Measurements from ENCODE around the gene GIGYF2. TPM values are rescaled to one million over a fixed set of nuclear protein-coding genes. Genes with fewer than 3 reads are reported as not detected.

Gene GIGYF2
- total and polyA plus RNA-seq, 2 of the 13 experiments (the other 11 are each of a cell fraction or from before 2014, with no cell fraction given), result 44.9 to 73.5 TPM

DNA sequence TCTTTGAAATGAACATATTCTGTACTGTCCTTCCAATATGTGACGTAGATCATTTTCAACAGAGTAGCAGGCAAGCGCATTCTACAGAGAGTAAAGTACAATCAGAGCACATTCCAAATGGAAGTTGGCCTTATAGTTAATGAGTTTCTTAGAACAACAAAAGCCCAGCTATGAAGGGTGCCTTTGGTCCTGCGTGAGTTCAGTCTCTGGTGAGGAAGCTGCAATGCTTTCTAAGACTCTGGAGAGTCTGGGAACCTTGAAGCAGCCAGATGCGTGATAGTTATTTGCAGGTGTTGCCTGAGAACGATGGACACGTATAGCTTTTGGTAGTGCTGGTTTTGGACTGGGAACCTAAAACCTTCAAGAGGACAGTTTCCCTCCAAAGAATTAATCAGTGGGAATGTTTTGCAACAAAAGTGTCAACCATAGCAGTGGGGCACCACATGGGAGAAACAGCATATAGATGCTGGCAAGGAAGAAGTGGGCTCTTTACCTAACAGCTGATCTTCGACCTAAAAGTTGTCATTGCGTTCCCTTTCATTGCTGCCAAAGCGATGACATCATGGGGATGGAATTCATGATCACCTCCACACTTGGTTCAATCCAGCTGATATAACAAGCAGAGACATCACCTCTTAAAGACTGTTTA, 163.6 kb downstream of the GIGYF2 start (continued):
- TF ChIP-seq, protein P1, sequence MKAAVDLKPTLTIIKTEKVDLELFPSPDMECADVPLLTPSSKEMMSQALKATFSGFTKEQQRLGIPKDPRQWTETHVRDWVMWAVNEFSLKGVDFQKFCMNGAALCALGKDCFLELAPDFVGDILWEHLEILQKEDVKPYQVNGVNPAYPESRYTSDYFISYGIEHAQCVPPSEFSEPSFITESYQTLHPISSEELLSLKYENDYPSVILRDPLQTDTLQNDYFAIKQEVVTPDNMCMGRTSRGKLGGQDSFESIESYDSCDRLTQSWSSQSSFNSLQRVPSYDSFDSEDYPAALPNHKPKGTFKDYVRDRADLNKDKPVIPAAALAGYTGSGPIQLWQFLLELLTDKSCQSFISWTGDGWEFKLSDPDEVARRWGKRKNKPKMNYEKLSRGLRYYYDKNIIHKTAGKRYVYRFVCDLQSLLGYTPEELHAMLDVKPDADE (CRISPR knock-in tag; IDR thresholded peaks at IDR 0.05), result no peak
- TF ChIP-seq POLR2AphosphoS2 (IDR thresholded peaks at IDR 0.05; ENCODE audit: low read depth, low read length) (no peak), NBN (conservative IDR thresholded peaks at IDR 0.05) (no peak), EED (CRISPR knock-in tag; IDR thresholded peaks at IDR 0.05) (no peak), DR1 (CRISPR knock-in tag; IDR thresholded peaks at IDR 0.05) (no peak), SMARCE1 (IDR thresholded peaks at IDR 0.05; ENCODE audit: borderline replicate concordance) (no peak), TCF7 (IDR thresholded peaks at IDR 0.05; ENCODE audit: low read depth) (no peak), HDAC1 (CRISPR knock-in tag; IDR thresholded peaks at IDR 0.05) (peak; percentile 57; the same call in 1 of the 2 replicates), GATA4 (IDR thresholded peaks at IDR 0.05; ENCODE audit: borderline replicate concordance, low read depth) (no peak), MTF2 (CRISPR knock-in tag; IDR thresholded peaks at IDR 0.05; ENCODE audit: borderline replicate concordance) (no peak), MED1 (CRISPR knock-in tag; IDR thresholded peaks at IDR 0.05) (peak; percentile 63)
- TF ChIP-seq, protein P2, sequence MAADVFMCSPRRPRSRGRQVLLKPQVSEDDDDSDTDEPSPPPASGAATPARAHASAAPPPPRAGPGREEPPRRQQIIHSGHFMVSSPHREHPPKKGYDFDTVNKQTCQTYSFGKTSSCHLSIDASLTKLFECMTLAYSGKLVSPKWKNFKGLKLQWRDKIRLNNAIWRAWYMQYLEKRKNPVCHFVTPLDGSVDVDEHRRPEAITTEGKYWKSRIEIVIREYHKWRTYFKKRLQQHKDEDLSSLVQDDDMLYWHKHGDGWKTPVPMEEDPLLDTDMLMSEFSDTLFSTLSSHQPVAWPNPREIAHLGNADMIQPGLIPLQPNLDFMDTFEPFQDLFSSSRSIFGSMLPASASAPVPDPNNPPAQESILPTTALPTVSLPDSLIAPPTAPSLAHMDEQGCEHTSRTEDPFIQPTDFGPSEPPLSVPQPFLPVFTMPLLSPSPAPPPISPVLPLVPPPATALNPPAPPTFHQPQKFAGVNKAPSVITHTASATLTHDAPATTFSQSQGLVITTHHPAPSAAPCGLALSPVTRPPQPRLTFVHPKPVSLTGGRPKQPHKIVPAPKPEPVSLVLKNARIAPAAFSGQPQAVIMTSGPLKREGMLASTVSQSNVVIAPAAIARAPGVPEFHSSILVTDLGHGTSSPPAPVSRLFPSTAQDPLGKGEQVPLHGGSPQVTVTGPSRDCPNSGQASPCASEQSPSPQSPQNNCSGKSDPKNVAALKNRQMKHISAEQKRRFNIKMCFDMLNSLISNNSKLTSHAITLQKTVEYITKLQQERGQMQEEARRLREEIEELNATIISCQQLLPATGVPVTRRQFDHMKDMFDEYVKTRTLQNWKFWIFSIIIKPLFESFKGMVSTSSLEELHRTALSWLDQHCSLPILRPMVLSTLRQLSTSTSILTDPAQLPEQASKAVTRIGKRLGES (CRISPR knock-in tag; IDR thresholded peaks at IDR 0.05; ENCODE audit: borderline replicate concordance), result no peak
- TF ChIP-seq, protein P3, sequence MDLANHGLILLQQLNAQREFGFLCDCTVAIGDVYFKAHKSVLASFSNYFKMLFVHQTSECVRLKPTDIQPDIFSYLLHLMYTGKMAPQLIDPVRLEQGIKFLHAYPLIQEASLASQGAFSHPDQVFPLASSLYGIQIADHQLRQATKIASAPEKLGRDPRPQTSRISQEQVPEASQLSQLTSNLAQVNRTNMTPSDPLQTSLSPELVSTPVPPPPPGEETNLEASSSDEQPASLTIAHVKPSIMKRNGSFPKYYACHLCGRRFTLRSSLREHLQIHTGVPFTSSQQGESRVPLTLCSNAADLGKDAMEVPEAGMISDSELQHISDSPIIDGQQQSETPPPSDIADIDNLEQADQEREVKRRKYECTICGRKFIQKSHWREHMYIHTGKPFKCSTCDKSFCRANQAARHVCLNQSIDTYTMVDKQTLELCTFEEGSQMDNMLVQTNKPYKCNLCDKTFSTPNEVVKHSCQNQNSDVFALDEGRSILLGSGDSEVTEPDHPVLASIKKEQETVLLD (CRISPR knock-in tag; IDR thresholded peaks at IDR 0.05; ENCODE audit: low read depth), result no peak
- TF ChIP-seq, protein P4, sequence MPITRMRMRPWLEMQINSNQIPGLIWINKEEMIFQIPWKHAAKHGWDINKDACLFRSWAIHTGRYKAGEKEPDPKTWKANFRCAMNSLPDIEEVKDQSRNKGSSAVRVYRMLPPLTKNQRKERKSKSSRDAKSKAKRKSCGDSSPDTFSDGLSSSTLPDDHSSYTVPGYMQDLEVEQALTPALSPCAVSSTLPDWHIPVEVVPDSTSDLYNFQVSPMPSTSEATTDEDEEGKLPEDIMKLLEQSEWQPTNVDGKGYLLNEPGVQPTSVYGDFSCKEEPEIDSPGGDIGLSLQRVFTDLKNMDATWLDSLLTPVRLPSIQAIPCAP (CRISPR knock-in tag; IDR thresholded peaks at IDR 0.05; ENCODE audit: low read depth), result no peak
- TF ChIP-seq, protein P5, sequence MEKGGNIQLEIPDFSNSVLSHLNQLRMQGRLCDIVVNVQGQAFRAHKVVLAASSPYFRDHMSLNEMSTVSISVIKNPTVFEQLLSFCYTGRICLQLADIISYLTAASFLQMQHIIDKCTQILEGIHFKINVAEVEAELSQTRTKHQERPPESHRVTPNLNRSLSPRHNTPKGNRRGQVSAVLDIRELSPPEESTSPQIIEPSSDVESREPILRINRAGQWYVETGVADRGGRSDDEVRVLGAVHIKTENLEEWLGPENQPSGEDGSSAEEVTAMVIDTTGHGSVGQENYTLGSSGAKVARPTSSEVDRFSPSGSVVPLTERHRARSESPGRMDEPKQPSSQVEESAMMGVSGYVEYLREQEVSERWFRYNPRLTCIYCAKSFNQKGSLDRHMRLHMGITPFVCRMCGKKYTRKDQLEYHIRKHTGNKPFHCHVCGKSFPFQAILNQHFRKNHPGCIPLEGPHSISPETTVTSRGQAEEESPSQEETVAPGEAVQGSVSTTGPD (CRISPR knock-in tag; IDR thresholded peaks at IDR 0.05), result no peak
- TF ChIP-seq, protein P6, sequence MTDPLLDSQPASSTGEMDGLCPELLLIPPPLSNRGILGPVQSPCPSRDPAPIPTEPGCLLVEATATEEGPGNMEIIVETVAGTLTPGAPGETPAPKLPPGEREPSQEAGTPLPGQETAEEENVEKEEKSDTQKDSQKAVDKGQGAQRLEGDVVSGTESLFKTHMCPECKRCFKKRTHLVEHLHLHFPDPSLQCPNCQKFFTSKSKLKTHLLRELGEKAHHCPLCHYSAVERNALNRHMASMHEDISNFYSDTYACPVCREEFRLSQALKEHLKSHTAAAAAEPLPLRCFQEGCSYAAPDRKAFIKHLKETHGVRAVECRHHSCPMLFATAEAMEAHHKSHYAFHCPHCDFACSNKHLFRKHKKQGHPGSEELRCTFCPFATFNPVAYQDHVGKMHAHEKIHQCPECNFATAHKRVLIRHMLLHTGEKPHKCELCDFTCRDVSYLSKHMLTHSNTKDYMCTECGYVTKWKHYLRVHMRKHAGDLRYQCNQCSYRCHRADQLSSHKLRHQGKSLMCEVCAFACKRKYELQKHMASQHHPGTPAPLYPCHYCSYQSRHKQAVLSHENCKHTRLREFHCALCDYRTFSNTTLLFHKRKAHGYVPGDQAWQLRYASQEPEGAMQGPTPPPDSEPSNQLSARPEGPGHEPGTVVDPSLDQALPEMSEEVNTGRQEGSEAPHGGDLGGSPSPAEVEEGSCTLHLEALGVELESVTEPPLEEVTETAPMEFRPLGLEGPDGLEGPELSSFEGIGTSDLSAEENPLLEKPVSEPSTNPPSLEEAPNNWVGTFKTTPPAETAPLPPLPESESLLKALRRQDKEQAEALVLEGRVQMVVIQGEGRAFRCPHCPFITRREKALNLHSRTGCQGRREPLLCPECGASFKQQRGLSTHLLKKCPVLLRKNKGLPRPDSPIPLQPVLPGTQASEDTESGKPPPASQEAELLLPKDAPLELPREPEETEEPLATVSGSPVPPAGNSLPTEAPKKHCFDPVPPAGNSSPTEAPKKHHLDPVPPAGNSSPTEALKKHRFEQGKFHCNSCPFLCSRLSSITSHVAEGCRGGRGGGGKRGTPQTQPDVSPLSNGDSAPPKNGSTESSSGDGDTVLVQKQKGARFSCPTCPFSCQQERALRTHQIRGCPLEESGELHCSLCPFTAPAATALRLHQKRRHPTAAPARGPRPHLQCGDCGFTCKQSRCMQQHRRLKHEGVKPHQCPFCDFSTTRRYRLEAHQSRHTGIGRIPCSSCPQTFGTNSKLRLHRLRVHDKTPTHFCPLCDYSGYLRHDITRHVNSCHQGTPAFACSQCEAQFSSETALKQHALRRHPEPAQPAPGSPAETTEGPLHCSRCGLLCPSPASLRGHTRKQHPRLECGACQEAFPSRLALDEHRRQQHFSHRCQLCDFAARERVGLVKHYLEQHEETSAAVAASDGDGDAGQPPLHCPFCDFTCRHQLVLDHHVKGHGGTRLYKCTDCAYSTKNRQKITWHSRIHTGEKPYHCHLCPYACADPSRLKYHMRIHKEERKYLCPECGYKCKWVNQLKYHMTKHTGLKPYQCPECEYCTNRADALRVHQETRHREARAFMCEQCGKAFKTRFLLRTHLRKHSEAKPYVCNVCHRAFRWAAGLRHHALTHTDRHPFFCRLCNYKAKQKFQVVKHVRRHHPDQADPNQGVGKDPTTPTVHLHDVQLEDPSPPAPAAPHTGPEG (CRISPR knock-in tag; IDR thresholded peaks at IDR 0.05), result no peak
